ENCODE results near the gene FOXI1.

DNA sequence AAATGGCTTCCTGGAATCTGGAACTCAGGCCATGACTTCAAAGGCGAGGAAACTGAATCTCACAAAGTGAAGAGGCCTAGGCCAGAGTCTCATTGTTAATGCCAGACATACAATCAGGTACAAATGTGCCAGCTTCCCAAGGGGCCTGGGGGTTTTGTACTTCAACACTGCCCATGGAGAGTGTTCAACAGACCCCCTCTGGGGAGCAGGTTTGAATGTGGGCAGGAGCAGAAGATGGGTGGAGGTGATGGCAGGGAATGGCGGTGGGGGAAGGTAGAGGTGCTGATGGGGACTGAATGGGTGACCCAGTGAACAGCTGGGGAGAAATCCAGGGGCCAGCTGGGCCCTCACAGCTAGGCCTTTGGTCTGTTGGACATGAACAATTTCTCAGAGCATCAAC is 12.0 kb downstream of the FOXI1 start:
- TF ChIP-seq CTCF (IDR thresholded peaks at IDR 0.05; ENCODE audit: insufficient read depth, low read length, poor library complexity, severe bottlenecking) (no peak), EZH2phosphoT487 (conservative IDR thresholded peaks at IDR 0.05; ENCODE audit: low read length) (no peak)
